HCT116 (cell line): Measurements from ENCODE around the gene C1orf52. TPM values are rescaled to one million over a fixed set of nuclear protein-coding genes. Genes with fewer than 3 reads are reported as not detected.

Experiments used
- ATAC-seq: fragments of 200-7000 bp; cut with Tn5 transposase; 2 replicates; pipeline ENCODE4 v1.9.1; 2020; ENCODE audit warnings: mild to moderate bottlenecking, moderate library complexity
- BruUV-seq: library from RNA; stranded (reverse); fragments of 400-500 nt; replicated peaks from 2 replicates; lab custom pipeline; 2021; lab: Mats Ljungman, UMichigan
- CTCF ChIA-PET: fragments of 300-600 bp; sonication (Branson Sonifier 250); formaldehyde crosslinking; loops from one replicate; lab custom pipeline; 2021; ENCODE audit warnings: antibody characterized with exemption; lab: Charles Lee
- POLR2A ChIA-PET: fragments of 300-600, 350-600 bp; sonication (Branson Sonifier 250); formaldehyde crosslinking; loops from one replicate; lab custom pipeline; 2021; ENCODE audit warnings: antibody characterized with exemption; lab: Charles Lee
- RAD21 ChIA-PET, 2 experiments: fragments of 300-600 bp; sonication (Branson Sonifier 250); formaldehyde crosslinking; loops; one replicate each; lab custom pipeline; 2023; ENCODE audit warnings: low total read pairs in 2 of 2; ENCODE audit not compliant: uncharacterized antibody in 2 of 2, unreplicated experiment in 2 of 2, low non-redundant PET in 1 of 2; lab: Charles Lee
- DNase-seq: peaks from one replicate; pipeline ENCODE4 v3.0.0-alpha.2; 2010; ENCODE audit warnings: low read depth, low spot score
- H2AFZ ChIP-seq: fragments of 200-600 bp; shearing (Covaris generic), sonication (generic); 2 replicates; pipeline ENCODE4 v1.6.1; 2017; ENCODE audit warnings: low read depth, mixed run types, mixed read lengths, antibody characterized with exemption, low read length; ENCODE audit not compliant: poor library complexity, severe bottlenecking
- H3K27ac ChIP-seq: 2 replicates; pipeline ENCODE4 v1.5.1; 2012; ENCODE audit warnings: low read depth, low read length
- H3K27me3 ChIP-seq: fragments of 200-600 bp; sonication (generic); 2 replicates; pipeline ENCODE4 v1.6.1; 2016; ENCODE audit warnings: mixed run types, low read length, mixed read lengths; ENCODE audit not compliant: insufficient read depth
- H3K36me3 ChIP-seq, 2 experiments: fragments of 200-500 bp in 1 of 2; fragments of 200-600 bp in 1 of 2; sonication (Bioruptor generic) in 1 of 2; sonication (generic) in 1 of 2; 2 replicates each; pipeline versions ENCODE4 v1.5.1 to v1.6.1; 2014 to 2016; ENCODE audit warnings: low read length in 2 of 2, inconsistent platforms in 1 of 2, mixed read lengths in 1 of 2, mixed run types in 1 of 2; ENCODE audit not compliant: insufficient read depth in 2 of 2, control insufficient read depth in 1 of 2
- H3K4me1 ChIP-seq, 2 experiments: fragments of 200-600 bp in 1 of 2; sonication (generic) in 1 of 2; 2 replicates each; pipeline versions ENCODE4 v1.5.1 to v1.6.1; 2012 to 2017; ENCODE audit warnings: low read length in 2 of 2, inconsistent platforms in 1 of 2, mild to moderate bottlenecking in 1 of 2, mixed read lengths in 1 of 2, mixed run types in 1 of 2, moderate library complexity in 1 of 2; ENCODE audit not compliant: insufficient read depth in 2 of 2, control insufficient read depth in 1 of 2
- H3K4me2 ChIP-seq: fragments of 200-600 bp; sonication (generic); 2 replicates; pipeline ENCODE4 v1.6.1; 2017; ENCODE audit warnings: mixed run types, low read length, mixed read lengths
- H3K4me3 ChIP-seq, 2 experiments: fragments of 200-600 bp in 1 of 2; sonication (generic) in 1 of 2; replicated peaks in 1 of 2; 2 replicates each; pipeline ENCODE4 v1.5.1; 2011 to 2016; ENCODE audit warnings: low read length in 2 of 2, control low read depth in 1 of 2, low read depth in 1 of 2, mild to moderate bottlenecking in 1 of 2, mixed read lengths in 1 of 2, mixed run types in 1 of 2
- H3K79me2 ChIP-seq: fragments of 200-600 bp; sonication (generic); 2 replicates; pipeline ENCODE4 v1.6.1; 2017; ENCODE audit warnings: mild to moderate bottlenecking, mixed run types, low read length, moderate library complexity, mixed read lengths; ENCODE audit not compliant: insufficient read depth
- H3K9ac ChIP-seq: fragments of 200-600 bp; sonication (generic); 2 replicates; pipeline ENCODE4 v1.6.1; 2016; ENCODE audit warnings: low read length, mixed read lengths
- H3K9me2 ChIP-seq: fragments of 200-600 bp; sonication (generic), shearing (Covaris generic); 2 replicates; pipeline ENCODE4 v1.6.1; 2017; ENCODE audit warnings: mixed run types, mild to moderate bottlenecking, moderate library complexity; ENCODE audit not compliant: insufficient read depth
- H3K9me3 ChIP-seq, 2 experiments: fragments of 200-500 bp in 1 of 2; fragments of 200-600 bp in 1 of 2; sonication (Bioruptor generic) in 1 of 2; sonication (generic) in 1 of 2; 2 replicates each; pipeline ENCODE4 v1.6.1; 2014 to 2017; ENCODE audit warnings: low read length in 2 of 2, mixed read lengths in 2 of 2, inconsistent platforms in 1 of 2, low read depth in 1 of 2, mild to moderate bottlenecking in 1 of 2, mixed run types in 1 of 2, moderate library complexity in 1 of 2; ENCODE audit not compliant: control insufficient read depth in 1 of 2, insufficient read depth in 1 of 2
- H4K20me1 ChIP-seq: fragments of 200-600 bp; sonication (generic), shearing (Covaris generic); 2 replicates; pipeline ENCODE4 v1.6.1; 2017; ENCODE audit warnings: mixed run types, mild to moderate bottlenecking, moderate library complexity; ENCODE audit not compliant: insufficient read depth
- CEBPB ChIP-seq: IDR thresholded peaks from 2 replicates; pipeline ENCODE4 v1.6.1; 2012; ENCODE audit warnings: low read depth
- CTCF ChIP-seq, 3 experiments: fragments of 200-600 bp in 1 of 3; sonication (generic) in 1 of 3; IDR thresholded peaks in 2 of 3; conservative IDR thresholded peaks in 1 of 3; 2 replicates each; pipeline ENCODE4 v1.5.1; 2012 to 2017; ENCODE audit warnings: low read depth in 2 of 3, low read length in 2 of 3, antibody characterized with exemption in 1 of 3, borderline replicate concordance in 1 of 3, control low read depth in 1 of 3, mild to moderate bottlenecking in 1 of 3, mixed read lengths in 1 of 3, mixed run types in 1 of 3, moderate library complexity in 1 of 3; ENCODE audit not compliant: insufficient read depth in 1 of 3
- EGR1 ChIP-seq: IDR thresholded peaks from 2 replicates; pipeline ENCODE4 v1.6.1; 2012; ENCODE audit warnings: low read depth
- ELF1 ChIP-seq: IDR thresholded peaks from 2 replicates; pipeline ENCODE4 v1.6.1; 2012; ENCODE audit warnings: low read depth, borderline replicate concordance
- EZH2phosphoT487 ChIP-seq: fragments of 200-600 bp; IDR thresholded peaks from 2 replicates; pipeline ENCODE4 v1.6.1; 2018; ENCODE audit warnings: antibody characterized with exemption, borderline replicate concordance
- RAD21 ChIP-seq: IDR thresholded peaks from 2 replicates; pipeline ENCODE4 v1.6.1; 2012; ENCODE audit warnings: low read depth, mild to moderate bottlenecking
- REST ChIP-seq: IDR thresholded peaks from 2 replicates; pipeline ENCODE4 v1.6.1; 2012; ENCODE audit warnings: low read depth
- SIN3A ChIP-seq: IDR thresholded peaks from 2 replicates; pipeline ENCODE4 v1.6.1; 2012; ENCODE audit warnings: low read depth
- SRF ChIP-seq: IDR thresholded peaks from 2 replicates; pipeline ENCODE4 v1.6.1; 2012; ENCODE audit warnings: low read depth
- TCF7L2 ChIP-seq: IDR thresholded peaks from 2 replicates; pipeline ENCODE4 v1.7.0; 2011; ENCODE audit warnings: borderline replicate concordance, inconsistent platforms; ENCODE audit not compliant: insufficient read depth, insufficient read length; ENCODE audit errors: extremely low read depth
- YY1 ChIP-seq: IDR thresholded peaks from 2 replicates; pipeline ENCODE4 v1.6.1; 2011; ENCODE audit warnings: low read length, low read depth, moderate library complexity, mild to moderate bottlenecking; ENCODE audit not compliant: insufficient replicate concordance; ENCODE audit errors: extremely low read depth
- ZFX ChIP-seq: fragments of 450-650 bp; IDR thresholded peaks from 2 replicates; pipeline ENCODE4 v1.6.1; 2017
- ZNF274 ChIP-seq: fragments of 200-500 bp; sonication (Bioruptor generic); IDR thresholded peaks from 2 replicates; pipeline ENCODE4 v1.6.1; 2014; ENCODE audit warnings: mild to moderate bottlenecking, low read depth, low read length, inconsistent platforms
- intact Hi-C: fragments of 100-400 bp; cut with micrococcal nuclease; formaldehyde crosslinking; loops from 2 replicates; pipeline ENCODE4 v1.10.0; 2022
- total RNA-seq: library from RNA; stranded (reverse); gene quantifications from one replicate; pipeline ENCODE4 v1.2.1, GENCODE V29; 2021; ENCODE audit not compliant: unreplicated experiment
- TF ChIP-seq, protein P1 (sequence below): IDR thresholded peaks from 2 replicates; pipeline ENCODE4 v1.6.1; 2012
- TF ChIP-seq, protein P2 (sequence below): IDR thresholded peaks from 2 replicates; pipeline ENCODE4 v1.6.1; 2012

C1orf52 gene
- total RNA-seq, 1 experiment from 2014 or later: 23.3 TPM

GRCh38 chr1:85223334-85223733, 36.1 kb downstream of the C1orf52 start:
- DNase-seq: no peak
- no TSS peak for BruUV-seq
- Histone ChIP-seq H4K20me1 (no peaks in the 10 kb centered on the region), H3K27ac (no peak overlapping the region), H3K4me1 (peaks cover 14 to 17% of the 10 kb centered on the region in 2 experiments), H3K79me2 (no peaks in the 10 kb centered on the region), H3K9me3 (no peaks in the 10 kb centered on the region), H3K27me3 (no peaks in the 10 kb centered on the region), H2AFZ (no peak overlapping the region), H3K9me2 (no peaks in the 10 kb centered on the region), H3K36me3 (no peaks in the 10 kb centered on the region), H3K4me3 (no peak overlapping the region), H3K9ac (no peak overlapping the region), H3K4me2 (no peak overlapping the region)
- intact Hi-C loops: no loop called here
- TF ChIP-seq EZH2phosphoT487: no peak
- TF ChIP-seq, protein P1, sequence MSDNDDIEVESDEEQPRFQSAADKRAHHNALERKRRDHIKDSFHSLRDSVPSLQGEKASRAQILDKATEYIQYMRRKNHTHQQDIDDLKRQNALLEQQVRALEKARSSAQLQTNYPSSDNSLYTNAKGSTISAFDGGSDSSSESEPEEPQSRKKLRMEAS: no peak
- no peak for TF ChIP-seq EGR1
- TF ChIP-seq, protein P2, sequence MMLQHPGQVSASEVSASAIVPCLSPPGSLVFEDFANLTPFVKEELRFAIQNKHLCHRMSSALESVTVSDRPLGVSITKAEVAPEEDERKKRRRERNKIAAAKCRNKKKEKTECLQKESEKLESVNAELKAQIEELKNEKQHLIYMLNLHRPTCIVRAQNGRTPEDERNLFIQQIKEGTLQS: no peak
- no peak for TF ChIP-seq ZFX
- no peak for TF ChIP-seq RAD21
- no peak for TF ChIP-seq SIN3A
- no peak for TF ChIP-seq CEBPB
- TF ChIP-seq YY1: no peak
- TF ChIP-seq ZNF274: no peak
- TF ChIP-seq REST: no peak
- no peak for TF ChIP-seq TCF7L2
- TF ChIP-seq CTCF (IDR thresholded peaks at IDR 0.05 in 2 of 3, conservative IDR thresholded peaks at IDR 0.05 in 1 of 3; ENCODE audit: borderline replicate concordance in 1 of 3, insufficient read depth in 1 of 3, low read depth in 2 of 3, low read length in 2 of 3): no peak
- TF ChIP-seq SRF: no peak
- TF ChIP-seq ELF1: no peak
- ChIA-PET RAD21 (no interaction called here), POLR2A (no interaction called here), CTCF (no interaction called here)
- ATAC-seq: no peak
